ENCODE measurements around the gene TRIP11.

DNA sequence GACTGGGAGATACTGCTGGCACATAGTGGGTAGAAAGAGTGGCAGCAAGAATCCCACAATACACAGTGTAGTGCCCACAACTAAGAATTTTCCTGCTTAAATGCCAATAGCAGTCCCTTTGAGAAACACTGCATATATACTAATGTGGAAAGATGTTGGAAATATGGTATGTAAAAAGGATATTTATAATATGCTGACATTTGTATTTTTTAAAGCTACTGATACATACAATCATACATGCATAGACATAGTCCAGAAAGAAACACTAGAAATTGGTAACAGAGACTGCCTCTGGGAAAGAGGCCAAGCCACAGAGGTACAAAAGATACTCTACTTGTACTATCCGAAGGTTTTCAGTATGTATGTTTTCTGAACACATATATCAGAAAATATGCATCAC, 30.3 kb downstream of the TRIP11 start:
- TF ChIP-seq, protein P1, sequence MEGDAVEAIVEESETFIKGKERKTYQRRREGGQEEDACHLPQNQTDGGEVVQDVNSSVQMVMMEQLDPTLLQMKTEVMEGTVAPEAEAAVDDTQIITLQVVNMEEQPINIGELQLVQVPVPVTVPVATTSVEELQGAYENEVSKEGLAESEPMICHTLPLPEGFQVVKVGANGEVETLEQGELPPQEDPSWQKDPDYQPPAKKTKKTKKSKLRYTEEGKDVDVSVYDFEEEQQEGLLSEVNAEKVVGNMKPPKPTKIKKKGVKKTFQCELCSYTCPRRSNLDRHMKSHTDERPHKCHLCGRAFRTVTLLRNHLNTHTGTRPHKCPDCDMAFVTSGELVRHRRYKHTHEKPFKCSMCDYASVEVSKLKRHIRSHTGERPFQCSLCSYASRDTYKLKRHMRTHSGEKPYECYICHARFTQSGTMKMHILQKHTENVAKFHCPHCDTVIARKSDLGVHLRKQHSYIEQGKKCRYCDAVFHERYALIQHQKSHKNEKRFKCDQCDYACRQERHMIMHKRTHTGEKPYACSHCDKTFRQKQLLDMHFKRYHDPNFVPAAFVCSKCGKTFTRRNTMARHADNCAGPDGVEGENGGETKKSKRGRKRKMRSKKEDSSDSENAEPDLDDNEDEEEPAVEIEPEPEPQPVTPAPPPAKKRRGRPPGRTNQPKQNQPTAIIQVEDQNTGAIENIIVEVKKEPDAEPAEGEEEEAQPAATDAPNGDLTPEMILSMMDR (IDR thresholded peaks at IDR 0.05; ENCODE audit: low read depth, low read length, missing input control), result no peak
- TF ChIP-seq, protein P2, sequence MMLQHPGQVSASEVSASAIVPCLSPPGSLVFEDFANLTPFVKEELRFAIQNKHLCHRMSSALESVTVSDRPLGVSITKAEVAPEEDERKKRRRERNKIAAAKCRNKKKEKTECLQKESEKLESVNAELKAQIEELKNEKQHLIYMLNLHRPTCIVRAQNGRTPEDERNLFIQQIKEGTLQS (IDR thresholded peaks at IDR 0.05), result no peak
- TF ChIP-seq YY1 (IDR thresholded peaks at IDR 0.05) (no peak), GABPA (IDR thresholded peaks at IDR 0.05 in 1 of 2, conservative IDR thresholded peaks at IDR 0.05 in 1 of 2) (no peak), FOXA1 (IDR thresholded peaks at IDR 0.05) (no peak), RXRA (IDR thresholded peaks at IDR 0.05) (no peak), TAF1 (conservative IDR thresholded peaks at IDR 0.05) (no peak), JUND (IDR thresholded peaks at IDR 0.05) (no peak), RAD21 (IDR thresholded peaks at IDR 0.05) (no peak)
- TF ChIP-seq, protein P3, sequence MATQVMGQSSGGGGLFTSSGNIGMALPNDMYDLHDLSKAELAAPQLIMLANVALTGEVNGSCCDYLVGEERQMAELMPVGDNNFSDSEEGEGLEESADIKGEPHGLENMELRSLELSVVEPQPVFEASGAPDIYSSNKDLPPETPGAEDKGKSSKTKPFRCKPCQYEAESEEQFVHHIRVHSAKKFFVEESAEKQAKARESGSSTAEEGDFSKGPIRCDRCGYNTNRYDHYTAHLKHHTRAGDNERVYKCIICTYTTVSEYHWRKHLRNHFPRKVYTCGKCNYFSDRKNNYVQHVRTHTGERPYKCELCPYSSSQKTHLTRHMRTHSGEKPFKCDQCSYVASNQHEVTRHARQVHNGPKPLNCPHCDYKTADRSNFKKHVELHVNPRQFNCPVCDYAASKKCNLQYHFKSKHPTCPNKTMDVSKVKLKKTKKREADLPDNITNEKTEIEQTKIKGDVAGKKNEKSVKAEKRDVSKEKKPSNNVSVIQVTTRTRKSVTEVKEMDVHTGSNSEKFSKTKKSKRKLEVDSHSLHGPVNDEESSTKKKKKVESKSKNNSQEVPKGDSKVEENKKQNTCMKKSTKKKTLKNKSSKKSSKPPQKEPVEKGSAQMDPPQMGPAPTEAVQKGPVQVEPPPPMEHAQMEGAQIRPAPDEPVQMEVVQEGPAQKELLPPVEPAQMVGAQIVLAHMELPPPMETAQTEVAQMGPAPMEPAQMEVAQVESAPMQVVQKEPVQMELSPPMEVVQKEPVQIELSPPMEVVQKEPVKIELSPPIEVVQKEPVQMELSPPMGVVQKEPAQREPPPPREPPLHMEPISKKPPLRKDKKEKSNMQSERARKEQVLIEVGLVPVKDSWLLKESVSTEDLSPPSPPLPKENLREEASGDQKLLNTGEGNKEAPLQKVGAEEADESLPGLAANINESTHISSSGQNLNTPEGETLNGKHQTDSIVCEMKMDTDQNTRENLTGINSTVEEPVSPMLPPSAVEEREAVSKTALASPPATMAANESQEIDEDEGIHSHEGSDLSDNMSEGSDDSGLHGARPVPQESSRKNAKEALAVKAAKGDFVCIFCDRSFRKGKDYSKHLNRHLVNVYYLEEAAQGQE (IDR thresholded peaks at IDR 0.05), result no peak
- TF ChIP-seq, protein P4, sequence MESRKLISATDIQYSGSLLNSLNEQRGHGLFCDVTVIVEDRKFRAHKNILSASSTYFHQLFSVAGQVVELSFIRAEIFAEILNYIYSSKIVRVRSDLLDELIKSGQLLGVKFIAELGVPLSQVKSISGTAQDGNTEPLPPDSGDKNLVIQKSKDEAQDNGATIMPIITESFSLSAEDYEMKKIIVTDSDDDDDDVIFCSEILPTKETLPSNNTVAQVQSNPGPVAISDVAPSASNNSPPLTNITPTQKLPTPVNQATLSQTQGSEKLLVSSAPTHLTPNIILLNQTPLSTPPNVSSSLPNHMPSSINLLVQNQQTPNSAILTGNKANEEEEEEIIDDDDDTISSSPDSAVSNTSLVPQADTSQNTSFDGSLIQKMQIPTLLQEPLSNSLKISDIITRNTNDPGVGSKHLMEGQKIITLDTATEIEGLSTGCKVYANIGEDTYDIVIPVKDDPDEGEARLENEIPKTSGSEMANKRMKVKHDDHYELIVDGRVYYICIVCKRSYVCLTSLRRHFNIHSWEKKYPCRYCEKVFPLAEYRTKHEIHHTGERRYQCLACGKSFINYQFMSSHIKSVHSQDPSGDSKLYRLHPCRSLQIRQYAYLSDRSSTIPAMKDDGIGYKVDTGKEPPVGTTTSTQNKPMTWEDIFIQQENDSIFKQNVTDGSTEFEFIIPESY (IDR thresholded peaks at IDR 0.05), result no peak

All from liver (tissue), 3 donors.